Right hindlimb (tissue), 1 donor: ENCODE measurements around the gene ROPN1B.
"Not testable (repeated sequence)": the region's sequence is repeated elsewhere in the genome, so short reads cannot be mapped to it uniquely, and the experiment has no call there.

Source experiments
- DNase-seq: peaks from one replicate; pipeline ENCODE4 v3.0.0-alpha.2; 2018

The ROPN1B gene

DNA sequence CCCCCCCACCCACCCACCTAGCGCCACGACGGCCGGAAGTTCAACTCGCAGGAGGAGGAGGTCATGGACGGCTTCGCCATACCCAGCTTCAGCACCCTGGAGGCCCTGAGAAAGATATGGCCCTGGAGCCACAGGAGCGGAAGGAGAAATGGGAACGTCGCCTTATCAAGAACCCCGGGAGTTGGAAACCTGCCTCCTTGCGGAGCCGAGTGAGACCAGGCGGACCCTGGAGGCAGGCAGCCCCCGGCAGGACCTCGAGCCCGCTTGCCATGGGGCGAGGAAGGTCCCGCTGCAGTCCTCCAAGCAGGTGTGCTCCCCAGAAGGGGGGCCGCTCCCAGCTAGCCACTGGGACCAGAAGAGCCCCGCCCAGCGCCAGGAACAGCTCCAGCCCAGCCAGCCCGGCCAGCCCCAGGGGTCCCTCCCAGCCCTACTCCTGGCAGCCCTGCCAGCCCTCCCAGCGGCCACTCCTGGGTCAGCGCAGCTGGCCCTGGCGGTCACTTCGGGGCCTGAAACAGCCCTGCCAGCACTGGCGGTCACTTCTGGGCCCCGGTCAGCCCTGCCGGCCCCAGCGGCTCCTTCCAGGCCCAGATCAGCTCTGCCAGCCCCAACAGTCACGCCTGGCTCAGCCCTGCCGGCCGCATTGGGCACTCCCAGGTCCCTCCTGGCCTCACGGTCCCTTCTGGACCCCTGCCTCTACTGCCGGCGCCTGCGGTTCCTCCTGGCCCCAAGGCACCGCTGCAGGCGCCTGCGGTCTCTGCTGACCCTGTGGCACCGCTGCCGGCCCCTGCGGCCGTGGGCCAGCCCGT lies 10.3 kb upstream of the ROPN1B start:
- no peak for DNase-seq

DNA sequence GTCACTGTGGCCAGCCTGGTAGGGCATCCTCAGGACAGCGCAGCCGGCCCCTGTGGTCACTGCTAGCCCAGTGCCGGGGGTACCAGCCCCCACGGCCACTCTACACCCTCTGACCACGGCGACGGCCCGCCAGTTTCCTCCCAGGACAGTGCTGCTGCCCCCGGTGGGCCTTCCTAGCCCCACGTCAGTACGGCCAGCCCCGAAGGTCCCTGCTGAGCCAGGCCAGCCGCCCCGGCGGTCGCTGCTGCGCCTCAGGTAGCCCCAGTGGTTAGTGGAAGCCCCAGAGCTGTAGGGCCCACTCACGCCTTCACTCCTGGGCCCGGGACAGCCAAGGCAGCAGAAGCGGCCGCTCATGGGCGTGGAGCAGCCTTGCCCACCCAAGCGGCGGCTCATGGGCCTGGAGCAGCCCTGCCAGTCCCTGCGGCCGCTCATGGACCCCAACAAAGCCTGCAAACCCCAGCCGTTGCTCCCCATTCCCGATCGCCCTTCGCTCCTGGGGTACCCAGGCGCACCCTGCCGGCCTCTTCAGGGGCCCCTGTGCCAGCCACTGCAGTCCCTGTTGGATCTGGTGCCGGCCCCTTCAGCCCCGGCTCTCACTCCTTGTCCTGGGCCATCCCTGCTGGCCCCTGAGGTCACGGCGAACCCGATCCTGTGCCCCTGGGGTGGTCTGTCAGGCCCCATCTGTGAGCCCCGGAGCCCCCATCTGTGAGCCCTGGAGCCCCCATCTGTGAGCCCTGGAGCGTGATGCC lies 9.5 kb upstream of the ROPN1B start:
- no peak for DNase-seq

DNA sequence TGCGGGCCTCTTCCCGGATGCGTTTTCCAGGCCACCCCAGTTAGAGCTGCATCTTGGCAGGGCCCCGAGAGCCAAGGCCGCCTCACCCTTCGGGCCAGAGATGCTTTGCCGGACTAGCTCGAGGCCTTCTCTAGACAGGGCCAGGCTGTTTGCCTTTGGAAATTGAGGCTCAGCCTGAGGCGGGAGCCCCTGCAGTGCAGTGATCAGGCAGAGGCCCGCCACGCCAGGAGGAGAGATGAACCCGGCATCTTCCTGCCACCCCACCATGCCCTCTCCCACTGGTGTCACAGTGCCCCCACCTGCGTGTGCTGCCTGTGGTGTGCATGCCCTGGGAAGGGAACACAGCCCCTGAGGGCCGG lies 8.9 kb upstream of the ROPN1B start:
- no peak for DNase-seq

DNA sequence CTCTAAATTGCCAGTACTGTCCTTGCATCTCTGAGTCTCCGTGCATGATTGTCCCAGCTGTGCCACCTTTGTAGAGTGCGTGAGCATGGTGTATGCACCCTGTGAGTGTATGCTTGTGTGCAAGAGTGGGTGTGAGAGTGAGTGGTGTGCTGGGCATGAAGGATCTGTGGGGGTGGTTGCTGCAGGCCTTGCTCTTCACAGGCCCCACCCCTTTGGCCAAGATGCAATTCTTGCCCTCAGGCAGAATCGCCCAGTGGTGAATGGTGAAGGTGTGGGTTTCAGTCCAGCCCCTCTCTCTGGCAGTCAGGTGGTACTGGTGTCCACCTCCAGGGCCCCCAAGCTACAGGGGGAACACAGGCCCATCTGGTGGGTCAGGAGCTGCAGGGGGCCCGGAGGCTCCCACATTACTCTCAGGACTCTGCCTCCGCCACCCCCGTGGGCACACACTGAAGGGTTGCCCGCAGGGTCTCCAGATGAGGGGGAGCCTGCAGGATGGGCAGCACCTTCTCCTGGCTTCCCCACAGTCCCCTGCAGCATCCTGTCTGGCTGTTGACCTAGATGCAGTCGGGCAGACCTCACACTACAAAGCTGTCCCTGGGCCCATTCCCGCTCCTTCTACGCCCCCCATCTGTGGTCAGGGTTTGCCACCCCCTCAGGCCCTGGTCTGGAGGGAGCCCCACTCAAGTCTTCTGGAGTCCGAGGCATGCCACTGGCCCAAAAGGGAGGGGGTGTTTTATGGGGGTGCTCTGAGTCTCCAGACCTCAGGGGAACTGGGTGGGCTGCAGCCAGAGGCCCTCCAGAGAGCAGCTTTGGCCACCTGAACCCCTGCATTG lies 8.3 kb upstream of the ROPN1B start:
- no peak for DNase-seq

DNA sequence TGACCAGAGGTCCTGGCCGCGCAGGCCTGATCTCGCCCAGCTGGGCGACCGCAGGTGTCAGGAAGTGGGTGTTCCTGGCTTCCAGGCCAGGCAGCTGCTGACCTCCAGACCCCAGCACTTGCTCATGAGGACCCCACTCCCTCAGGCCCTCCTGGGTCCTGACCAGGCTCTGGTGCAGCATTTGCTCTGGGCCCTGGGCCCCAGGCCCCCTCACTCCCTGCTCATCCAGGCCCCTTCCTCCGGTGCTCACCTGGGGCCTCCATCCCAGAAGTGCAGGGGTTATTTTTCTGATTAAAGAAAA lies 7.7 kb upstream of the ROPN1B start:
- no peak for DNase-seq

DNA sequence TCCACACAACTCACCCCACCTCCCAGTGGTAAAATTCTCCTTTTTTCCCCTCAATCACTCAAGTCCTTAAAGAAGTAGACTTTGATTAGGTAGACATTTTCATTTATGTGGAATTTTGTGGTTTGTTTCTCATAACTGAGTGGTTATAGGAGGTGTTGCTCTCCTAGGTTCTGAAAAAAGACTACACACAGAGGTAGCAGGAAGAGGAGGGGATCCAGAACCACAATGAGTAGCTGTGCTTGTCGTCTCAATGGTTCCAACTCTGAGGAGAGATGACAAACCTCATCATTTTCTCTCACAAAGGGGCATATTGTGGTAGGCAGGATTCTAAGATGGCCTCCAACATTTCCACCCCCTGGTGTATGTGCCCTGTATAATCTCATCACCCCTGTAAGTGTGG lies 5.1 kb upstream of the ROPN1B start:
- DNase-seq, result not testable (repeated sequence)

DNA sequence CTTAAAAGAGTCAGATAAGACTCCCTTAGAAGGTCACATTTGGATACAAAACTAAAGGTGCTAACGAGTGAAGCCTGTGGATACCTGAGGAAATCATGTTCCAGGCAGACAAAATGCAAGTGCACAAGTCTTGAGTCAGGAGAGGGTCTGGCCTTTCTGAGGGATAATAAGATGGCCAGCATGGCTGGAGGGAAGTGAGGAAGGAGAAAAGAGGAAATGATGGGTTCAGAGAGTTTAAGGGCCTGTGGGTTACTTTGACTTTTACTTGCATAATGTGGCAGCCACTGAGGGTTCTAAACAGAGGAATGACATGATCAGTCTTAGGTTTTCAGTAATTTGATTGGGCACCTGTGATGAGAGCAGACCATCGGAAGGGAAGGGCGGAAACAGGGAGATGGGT lies 3.5 kb upstream of the ROPN1B start:
- no peak for DNase-seq

DNA sequence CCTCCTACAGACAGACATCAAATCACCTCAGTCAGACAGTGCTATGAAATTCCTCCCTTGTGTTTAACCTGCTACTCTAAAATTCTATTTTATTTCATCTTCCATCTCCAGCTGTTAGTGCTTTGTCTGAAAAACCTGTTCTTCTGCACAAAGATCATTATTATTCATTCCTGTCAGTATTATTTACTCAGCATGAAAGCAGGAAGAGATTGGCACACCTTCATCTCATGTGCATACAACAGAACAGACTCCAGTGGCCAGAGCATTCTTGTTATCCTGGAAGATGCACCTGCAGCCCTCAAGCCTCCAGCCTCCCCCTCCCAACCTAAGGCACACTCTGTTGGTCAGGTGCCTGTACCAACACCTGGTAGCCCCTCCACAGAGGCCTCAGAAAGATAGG lies 1.8 kb upstream of the ROPN1B start:
- no peak for DNase-seq

DNA sequence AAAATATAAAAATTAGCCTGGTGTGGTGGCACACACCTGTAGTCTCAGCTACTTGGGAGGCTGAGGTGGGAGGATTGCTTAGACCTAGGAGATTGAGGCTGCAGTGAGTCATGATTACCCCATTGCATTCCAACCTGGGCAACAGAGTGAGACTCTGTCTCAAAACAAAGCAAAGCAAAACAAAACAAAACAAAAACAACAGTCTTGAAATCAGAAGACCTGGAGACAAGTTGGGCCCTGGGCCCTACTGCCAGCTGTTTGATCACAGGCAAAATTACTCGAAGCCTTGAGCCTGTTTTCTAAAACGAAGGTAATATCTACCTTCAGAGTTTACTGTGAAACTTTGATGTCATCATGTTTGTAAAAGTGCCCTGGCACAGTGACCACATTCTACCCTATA lies 857 bp upstream of the ROPN1B start:
- DNase-seq, result not testable (repeated sequence)

DNA sequence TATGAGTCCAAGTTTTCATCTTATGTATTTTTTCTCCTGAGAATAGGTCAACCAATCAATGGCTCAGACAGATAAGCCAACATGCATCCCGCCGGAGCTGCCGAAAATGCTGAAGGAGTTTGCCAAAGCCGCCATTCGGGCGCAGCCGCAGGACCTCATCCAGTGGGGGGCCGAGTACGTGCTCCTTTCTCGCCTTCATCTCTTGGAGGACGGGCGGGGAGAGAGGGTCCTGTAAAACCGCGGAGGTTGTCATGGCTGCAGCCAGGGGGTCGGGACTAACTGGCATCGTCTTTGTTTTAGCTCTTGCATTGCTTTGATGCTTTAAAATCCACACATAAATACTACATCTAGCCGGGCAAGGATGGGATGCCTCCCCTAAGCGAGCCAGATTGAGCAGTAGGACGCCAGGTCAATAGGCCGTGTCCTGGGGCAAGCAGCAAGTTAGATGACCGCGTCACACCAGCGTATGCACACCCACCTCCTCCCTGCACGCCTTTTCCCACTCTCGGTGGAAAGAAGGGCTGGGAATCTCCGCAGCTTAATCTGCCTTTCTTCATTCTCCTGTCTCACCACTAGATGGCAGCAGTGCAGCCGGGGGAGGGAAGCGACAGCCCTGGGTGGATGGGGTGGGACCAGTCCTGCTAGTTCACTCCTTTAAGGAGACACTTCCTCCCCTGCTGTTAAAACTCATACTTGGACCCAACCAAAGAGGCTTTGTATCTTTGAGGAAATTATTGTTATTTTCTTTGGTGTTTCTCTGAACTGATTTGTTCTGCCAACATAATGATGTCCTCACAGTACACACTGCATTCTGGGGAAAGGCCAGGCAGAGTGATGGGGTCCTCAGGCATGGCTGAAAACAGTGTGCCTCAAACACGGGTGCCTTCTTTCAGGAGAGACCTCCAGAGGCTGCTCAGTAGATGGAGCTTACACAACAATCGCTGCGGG lies 3.3 kb downstream of the ROPN1B start:
- peak; percentile 45 for DNase-seq

DNA sequence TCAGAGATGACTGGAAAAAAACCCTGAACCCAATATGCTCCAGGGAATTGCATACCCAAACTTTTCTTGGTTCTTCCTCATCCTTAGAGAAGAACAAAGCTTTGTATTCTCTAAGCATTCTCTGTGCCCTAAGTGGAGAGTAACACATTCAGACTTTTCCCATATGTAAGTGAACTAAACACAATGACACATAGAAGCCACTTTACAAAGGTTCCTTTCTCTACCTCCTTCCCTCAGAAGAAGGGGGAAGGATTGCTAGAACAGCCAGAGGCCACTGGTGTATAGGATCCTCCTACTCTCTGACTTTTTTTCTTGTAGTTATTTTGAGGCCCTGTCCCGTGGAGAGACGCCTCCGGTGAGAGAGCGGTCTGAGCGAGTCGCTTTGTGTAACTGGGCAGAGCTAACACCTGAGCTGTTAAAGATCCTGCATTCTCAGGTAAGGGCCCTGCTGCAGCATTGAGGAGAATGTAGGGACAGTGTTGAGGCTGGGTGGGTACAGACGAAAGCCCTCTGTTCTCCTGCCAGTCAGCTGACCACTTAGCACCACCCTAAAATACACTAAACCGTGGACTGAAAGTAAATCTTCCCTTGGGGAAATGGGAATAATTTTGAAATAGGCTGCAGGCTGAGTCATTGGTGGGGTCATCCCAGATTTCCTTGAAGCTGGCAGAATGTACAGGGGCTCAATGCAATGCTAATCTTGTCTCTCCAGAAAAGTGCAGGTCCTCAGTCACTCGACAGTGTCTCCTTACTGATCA lies 6.4 kb downstream of the ROPN1B start:
- not testable (repeated sequence) for DNase-seq

DNA sequence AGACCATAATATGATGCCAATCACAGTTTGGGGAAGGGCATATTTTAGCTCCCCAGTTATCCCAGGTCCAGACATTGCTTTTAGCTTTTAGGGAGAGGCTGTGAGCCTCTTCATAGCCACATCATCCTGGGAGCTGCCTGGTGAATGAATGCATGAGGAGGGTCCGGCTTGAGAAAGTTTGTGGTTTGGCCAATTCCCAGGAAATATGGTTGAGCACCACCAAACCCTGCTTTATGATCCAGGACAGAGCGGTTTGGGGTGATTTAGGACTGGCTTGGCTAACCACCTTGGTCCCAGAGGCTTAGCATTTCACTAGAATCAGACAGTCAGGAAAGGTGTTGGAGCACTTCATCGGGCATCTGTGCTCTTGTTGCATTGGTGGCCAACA lies 7.0 kb downstream of the ROPN1B start:
- not testable (repeated sequence) for DNase-seq

DNA sequence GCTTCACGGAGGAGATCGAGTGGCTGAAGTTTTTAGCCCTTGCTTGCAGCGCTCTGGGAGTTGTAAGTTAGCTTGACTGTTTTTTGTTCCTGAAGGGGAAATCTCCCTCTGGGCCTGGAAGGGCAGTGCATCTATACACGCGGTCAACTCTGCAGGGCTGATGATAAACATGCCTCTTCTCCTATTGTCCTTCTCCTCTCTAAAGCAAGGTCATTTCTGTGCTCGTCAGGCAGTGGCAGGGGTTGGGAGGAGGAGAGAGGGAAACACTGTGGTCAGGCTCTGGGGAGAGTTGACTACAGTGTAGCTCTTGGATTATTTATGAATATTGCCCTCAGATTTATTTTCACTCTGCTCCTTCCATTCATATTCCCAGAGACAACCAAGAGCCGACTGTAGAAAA lies 8.1 kb downstream of the ROPN1B start:
- DNase-seq, result not testable (repeated sequence)

DNA sequence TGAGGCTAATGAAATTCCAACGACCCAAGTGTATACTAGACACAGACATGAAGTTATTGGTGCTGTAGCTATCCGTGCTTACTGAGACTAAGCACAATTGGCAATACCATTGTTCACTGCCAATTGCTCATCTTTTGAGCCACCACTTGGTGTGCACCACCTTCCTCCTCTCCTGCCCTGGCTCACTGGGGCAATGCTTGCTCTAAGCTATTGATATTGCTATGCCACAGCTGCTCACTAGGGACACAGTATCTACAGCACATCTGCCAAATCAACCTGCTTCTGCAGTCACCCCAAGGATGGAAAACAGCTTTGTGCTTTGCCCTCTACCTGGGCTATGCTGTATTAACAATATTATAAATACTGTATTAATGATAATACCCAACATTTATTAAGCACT lies 16.0 kb downstream of the ROPN1B start:
- DNase-seq, result not testable (repeated sequence)

DNA sequence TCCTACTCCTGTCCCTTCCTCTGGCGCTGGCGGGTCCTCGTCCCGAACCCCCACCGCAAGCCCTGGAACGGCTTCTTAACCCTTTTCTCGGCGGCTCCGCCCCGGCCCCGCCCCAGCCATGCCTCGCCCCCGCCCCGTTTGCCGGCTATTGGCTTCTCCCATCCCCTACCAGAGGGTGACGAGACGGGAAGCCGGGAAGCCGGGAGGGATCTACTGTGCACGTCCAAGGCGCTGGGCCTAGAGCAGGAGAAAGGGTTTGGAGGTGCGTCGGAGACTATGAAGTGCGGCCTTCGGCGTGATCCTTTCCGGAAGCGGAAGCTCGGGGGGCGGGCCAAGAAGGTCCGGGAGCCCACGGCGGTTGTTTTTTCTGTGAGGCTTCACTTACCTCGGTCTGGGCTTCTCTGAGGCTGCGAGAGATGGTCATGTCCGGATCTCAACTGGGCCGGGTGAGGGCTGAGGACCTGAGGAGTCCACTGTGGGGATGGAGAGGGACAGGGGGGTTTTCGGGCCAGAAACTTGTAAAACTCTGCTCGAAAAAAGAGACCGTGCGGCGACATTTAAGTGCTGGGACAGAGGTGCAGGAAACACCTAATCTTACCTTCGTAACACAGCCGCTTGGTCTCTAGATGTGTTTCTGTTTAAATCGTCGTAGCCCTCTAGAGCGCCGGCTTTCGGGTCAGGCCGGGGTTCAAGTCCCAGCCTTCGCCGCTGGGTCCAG lies 21.4 kb downstream of the ROPN1B start:
- DNase-seq, result peak; percentile 90

DNA sequence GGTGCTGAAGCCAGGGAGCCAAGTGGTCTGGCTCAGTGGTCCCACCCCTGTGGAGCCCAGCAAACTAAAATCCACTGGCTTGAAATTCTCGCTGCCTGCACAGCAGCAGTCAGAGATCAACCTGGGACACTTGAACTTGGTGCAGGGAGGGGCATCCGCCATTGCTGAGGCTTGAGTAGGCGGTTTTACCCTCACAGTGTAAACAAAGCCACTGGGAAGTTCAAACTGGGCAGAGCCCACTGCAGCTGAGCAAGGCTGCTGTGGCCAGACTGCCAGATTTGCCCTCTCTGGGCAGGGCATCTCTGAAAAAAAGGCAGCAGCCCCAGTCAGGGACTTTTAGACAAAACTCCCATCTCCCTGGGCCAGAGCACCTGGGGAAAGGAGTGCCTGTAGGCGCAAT lies 27.8 kb downstream of the ROPN1B start:
- not testable (repeated sequence) for DNase-seq

DNA sequence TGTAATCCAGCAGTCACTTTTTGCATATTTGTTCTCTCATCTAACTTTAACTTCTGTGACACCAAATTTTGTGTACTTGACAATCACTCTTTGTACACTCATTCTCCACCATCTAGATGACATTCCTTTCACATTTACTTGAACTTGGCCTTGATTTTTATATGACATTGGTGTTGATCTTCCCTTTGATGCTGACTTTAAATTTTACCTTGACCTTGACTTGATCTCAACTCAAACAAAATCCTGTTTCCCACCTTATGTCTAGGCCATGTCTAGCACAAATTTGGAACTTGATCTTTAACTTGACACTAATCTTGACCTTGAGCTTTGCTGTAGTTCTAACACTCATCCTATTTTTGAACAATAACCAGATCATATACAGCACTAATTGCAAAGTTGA lies 33.2 kb downstream of the ROPN1B start:
- DNase-seq, result no peak

DNA sequence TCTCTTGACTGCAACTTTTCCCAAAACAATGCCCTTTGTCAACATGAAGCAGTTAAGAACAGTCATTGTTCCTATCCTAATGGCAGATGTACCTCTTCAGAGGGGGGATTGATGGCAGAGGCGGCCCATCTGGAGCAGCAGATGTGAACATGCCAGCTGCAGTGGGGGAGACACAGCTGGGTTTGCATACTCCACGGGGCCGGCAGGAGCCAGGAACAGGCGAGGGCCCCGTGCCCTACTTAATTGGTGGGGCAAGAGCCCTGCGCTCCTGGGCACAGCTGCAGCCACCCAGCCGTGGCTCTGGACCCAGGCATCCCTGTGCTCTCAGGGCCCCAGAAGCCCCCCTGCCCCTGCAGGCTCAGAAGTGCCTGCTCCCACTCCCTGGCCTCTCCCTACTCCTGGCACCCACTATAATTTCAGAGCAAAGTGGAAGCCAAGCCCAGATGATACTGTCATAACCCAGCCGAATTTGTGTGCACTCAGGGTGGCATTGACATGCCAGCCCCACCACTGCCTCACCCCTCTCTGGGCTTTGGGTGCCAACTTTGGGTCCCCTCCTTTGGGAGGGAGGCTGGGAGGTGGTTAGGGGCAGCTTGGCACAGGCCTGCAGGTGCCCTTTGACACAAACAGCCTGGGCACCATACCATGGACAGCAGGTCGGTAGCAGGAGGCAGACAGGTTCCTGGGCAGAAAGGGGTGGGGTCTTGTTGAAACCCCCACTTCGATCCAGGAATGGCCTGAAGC lies 34.6 kb downstream of the ROPN1B start:
- DNase-seq, result no peak

DNA sequence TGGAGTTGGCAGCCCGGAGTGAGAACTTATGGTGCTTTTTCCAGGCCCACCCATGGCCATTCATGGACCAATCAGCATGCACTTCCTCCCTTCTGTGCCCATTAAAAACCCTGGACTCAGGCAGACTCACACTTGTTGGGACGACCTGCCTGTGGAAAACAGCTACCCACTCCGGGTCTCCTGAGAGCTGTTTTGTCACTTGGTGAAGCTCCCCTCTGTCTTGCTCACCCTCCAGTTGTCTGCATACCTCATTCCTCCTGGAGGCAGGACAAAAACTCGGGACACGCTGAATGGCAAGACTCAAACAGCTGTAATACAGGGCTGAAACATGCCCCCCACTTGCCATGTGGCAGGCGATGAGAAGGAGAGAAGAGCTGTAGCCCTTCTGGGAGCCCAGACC lies 35.2 kb downstream of the ROPN1B start:
- no peak for DNase-seq

DNA sequence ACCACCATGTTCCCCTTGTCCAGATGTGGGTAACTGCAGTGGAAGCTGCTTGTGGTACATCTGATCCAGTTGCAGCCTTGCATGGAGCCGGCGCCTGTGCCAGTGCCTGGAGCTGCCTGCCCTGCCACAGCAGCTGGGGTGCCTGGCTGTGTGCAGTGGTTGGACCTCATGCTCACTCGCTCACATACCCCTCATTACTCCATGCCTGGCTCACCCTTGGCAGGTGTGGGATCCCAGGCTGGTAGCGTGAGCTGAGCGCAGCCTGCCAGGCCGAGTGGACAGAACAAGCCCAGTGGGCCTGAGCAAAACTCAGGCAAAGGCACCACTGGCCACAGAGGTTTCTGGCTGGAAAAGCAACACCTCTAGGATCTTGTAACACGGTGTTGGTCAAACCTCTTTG lies 35.7 kb downstream of the ROPN1B start:
- DNase-seq, result no peak
